Fibroblast of villous mesenchyme (primary cell): ENCODE results near the gene CAPN13. TPM values are rescaled to one million over a fixed set of nuclear protein-coding genes. Genes with fewer than 3 reads are reported as not detected.

Experiments
- DNase-seq: peaks from one replicate; pipeline ENCODE4 v3.0.0-alpha.2; 2010; ENCODE audit warnings: low read depth
- H3K4me3 ChIP-seq: 2 replicates; pipeline ENCODE4 v1.5.1; 2011; ENCODE audit warnings: low read depth, mild to moderate bottlenecking, low read length
- small RNA-seq: library from RNA; depleted of rRNA; stranded (forward); fragments of <200 nt; gene quantifications from one replicate; pipeline ENCODE3, GENCODE V24; 2012
- total RNA-seq: library from RNA; depleted of rRNA; stranded (reverse); fragments of >200 nt; gene quantifications from 2 replicates; pipeline ENCODE4 v1.2.3, GENCODE V29; 2012
- TF ChIP-seq, protein P1 (sequence below): IDR thresholded peaks from 2 replicates; pipeline ENCODE4 v1.5.1; 2012; ENCODE audit warnings: low read depth, mild to moderate bottlenecking, low read length; ENCODE audit not compliant: insufficient read depth

Gene CAPN13
- total RNA-seq, 1 donor, result not detected

DNA sequence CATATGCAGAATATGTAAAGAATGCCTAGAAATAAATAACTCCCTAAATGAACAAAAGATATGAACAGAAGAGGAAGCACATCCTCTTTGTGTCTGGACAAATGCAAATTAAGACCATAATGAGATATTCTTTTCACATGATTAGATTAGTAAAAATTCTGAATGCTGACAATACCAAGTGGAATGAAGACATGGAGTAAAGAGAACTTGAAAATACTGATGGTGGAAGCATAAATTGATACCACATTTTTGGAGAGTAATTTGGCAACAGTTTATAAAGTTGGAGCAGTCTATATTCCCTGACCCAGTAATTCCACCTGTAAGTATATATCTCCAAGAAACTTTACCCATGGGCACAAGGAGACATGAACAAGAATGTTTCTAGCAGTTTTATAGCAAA, 130.0 kb downstream of the CAPN13 start:
- no peak overlapping the region for H3K4me3 ChIP-seq
- no peak for DNase-seq
- TF ChIP-seq, protein P1, sequence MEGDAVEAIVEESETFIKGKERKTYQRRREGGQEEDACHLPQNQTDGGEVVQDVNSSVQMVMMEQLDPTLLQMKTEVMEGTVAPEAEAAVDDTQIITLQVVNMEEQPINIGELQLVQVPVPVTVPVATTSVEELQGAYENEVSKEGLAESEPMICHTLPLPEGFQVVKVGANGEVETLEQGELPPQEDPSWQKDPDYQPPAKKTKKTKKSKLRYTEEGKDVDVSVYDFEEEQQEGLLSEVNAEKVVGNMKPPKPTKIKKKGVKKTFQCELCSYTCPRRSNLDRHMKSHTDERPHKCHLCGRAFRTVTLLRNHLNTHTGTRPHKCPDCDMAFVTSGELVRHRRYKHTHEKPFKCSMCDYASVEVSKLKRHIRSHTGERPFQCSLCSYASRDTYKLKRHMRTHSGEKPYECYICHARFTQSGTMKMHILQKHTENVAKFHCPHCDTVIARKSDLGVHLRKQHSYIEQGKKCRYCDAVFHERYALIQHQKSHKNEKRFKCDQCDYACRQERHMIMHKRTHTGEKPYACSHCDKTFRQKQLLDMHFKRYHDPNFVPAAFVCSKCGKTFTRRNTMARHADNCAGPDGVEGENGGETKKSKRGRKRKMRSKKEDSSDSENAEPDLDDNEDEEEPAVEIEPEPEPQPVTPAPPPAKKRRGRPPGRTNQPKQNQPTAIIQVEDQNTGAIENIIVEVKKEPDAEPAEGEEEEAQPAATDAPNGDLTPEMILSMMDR, result no peak

DNA sequence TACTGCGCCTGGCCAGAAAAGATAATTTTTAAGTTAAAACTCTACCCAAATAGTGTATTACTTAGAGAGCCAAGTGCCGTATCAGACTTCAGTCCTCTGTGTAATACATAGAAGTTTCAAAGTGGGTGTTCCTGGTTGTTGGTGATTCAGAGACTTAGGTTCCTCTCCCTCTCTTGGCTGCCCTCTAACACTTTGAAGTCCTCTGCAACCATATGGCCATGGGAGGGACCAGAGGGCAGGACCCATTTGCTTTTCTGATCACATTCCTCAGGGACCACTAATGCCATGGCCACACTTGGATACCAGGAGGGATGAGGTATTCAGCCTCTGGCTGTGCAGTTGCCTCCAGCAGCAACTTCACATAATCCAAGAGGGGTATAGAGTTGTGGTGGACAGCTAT, 131.5 kb downstream of the CAPN13 start:
- no peak overlapping the region for H3K4me3 ChIP-seq
- TF ChIP-seq, protein P1, result no peak
- no peak for DNase-seq

DNA sequence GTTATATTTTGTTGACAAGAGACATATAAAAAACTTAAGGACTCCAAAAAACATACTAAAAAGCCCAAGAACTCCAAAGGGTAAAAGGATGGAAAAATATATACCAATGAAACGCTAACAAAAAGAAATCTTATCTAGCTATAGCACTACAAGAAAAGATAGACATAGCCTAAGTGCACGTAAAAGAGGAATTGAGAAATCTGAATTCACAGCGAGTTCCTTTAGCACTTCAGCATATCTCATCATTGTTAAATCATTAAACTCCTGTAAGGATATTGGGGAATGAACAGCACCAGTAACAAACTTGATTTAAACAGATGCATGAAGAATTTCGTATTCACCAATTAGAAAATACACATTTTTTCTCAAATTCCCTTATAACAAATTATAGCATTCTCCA, 134.1 kb downstream of the CAPN13 start:
- TF ChIP-seq, protein P1, result no peak
- H3K4me3 ChIP-seq, result no peak overlapping the region
- no peak for DNase-seq

Small RNAs within 50 kb of the gene (small RNA-seq; reads per million reads assigned to genes)
- not detected for gene AC092569.1
